K562 treated with DMSO at 1 percent for 12 hours (cell line): ENCODE measurements around the gene SCFD2. TPM values are rescaled to one million over a fixed set of nuclear protein-coding genes. Genes with fewer than 3 reads are reported as not detected.

Experiments
- total RNA-seq: library from RNA; unstranded; fragments of 300-600 nt; gene quantifications from 2 replicates; pipeline ENCODE4 v1.2.3, GENCODE V29; 2022; ENCODE audit not compliant: insufficient read depth

Gene SCFD2
- total RNA-seq = 5.9 and 7.6 TPM in 2 replicates

DNA sequence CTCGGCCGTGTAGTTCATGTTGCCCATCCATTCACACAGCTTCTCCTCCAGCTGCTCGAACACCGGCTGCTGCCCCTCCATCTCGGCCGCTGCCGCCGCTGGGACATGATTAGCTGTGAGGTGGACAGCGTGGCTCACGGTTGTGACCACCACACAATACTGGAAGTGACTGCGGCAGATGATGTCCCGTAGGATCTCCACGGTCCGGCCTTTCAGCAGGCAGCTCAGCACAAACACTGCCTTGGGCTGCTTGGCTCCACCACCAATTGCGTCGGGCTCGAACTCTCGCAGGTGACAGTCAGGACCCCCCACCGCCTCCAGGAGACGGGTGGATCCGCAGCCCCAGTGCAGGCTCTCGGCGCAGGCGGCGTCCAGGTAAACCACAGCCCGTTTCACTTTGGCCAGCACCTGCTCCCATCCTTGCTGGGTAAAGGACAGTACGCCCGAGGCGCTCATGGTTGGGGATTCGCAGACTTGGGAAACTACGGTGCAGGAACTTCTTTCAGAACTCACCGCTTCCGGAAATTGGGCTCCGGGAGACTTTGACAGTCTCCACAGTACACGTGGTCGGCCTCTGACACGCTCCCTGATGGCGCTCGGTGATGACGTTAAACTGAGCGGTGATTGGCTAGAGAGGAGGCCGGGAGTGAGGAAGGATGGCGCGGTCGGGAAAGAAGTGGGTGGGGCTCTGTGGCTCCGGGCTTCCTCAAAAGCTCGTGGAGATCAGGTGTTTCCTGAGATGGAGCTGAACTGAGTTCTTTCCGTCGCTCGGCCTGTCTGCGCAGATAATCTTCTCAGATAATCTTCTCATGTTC lies at the start of gene SCFD2:
Gene SCFD2 (minus strand): TSS at position 576 of the 815 bp plus-strand sequence.

DNA sequence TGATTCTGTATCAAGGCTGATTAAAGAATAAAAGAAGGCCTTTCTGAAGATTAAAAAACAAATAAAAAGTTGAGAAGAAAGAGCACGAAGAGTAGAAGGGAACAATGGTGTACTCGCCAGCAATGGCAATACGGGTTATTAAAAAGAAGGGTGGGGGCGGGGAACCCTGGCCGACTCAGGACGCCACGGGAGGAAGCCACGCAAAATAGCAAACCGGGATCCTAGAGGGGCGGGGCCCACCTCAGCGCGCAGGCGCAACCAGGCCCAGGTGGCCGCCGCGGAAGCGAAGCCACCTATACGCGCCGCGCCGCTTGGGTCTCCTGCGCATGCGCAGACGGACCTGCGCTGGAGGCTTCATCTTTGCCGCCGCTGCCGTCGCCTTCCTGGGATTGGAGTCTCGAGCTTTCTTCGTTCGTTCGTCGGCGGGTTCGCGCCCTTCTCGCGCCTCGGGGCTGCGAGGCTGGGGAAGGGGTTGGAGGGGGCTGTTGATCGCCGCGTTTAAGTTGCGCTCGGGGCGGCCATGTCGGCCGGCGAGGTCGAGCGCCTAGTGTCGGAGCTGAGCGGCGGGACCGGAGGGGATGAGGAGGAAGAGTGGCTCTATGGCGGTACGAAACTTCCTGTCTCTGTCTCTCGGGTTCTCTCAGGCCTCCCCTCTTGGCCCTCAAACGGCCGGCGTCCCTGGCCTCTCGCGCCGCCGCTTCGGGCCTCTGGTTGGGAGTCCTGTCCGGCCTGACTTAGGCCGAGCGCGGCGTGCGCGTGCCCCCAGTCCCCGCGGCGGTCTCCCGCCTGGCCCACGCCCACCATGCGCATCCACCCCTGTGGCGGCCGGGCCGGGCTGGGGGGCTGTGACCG lies 11.7 kb upstream of the SCFD2 start, which contains the start of gene FIP1L1:
Gene FIP1L1 (plus strand): TSS at position 323 of the 852 bp plus-strand sequence. CDS start 198 bp downstream, at position 521.

GRCh38 chr4:52861879-52862616 lies 503.8 kb downstream of the SCFD2 start, which contains the start of gene RASL11B:
Gene RASL11B (plus strand): TSS chr4:52862317. CDS start chr4:52862508, 191 bp downstream.

Other genes with a start within 250 kb of the SCFD2 start
- gene FIP1L1, start 11.6 kb upstream of the SCFD2 start, total RNA-seq = 44.4 and 66.9 TPM in 2 replicates
- 1.9 and 3.9 TPM in 2 replicates for gene LNX1, start 225.4 kb upstream of the SCFD2 start, total RNA-seq